ENCODE data around the gene BRPF3.
"Not testable (repeated sequence)": the region's sequence is repeated elsewhere in the genome, so short reads cannot be mapped to it uniquely, and the experiment has no call there.

GRCh38 chr6:36218516-36218915, 22.0 kb downstream of the BRPF3 start:
- not testable (repeated sequence) for TF ChIP-seq TCF7L2 (IDR thresholded peaks at IDR 0.05; ENCODE audit: low read depth, low read length); REST (IDR thresholded peaks at IDR 0.05; ENCODE audit: insufficient read depth in 1 of 2, low read depth in 2 of 2, low read length in 1 of 2); POLR2AphosphoS5 (IDR thresholded peaks at IDR 0.05; ENCODE audit: low read depth, low read length)
- TF ChIP-seq, protein P1, sequence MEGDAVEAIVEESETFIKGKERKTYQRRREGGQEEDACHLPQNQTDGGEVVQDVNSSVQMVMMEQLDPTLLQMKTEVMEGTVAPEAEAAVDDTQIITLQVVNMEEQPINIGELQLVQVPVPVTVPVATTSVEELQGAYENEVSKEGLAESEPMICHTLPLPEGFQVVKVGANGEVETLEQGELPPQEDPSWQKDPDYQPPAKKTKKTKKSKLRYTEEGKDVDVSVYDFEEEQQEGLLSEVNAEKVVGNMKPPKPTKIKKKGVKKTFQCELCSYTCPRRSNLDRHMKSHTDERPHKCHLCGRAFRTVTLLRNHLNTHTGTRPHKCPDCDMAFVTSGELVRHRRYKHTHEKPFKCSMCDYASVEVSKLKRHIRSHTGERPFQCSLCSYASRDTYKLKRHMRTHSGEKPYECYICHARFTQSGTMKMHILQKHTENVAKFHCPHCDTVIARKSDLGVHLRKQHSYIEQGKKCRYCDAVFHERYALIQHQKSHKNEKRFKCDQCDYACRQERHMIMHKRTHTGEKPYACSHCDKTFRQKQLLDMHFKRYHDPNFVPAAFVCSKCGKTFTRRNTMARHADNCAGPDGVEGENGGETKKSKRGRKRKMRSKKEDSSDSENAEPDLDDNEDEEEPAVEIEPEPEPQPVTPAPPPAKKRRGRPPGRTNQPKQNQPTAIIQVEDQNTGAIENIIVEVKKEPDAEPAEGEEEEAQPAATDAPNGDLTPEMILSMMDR (IDR thresholded peaks at IDR 0.05): not testable (repeated sequence)

All from Panc1 (cell line).